Skin of body (tissue), 2 donors: ENCODE results near the gene GDAP2. TPM values are rescaled to one million over a fixed set of nuclear protein-coding genes. Genes with fewer than 3 reads are reported as not detected.
"Not testable (repeated sequence)": the region's sequence is repeated elsewhere in the genome, so short reads cannot be mapped to it uniquely, and the experiment has no call there.

Source experiments
- DNase-seq: peaks from one replicate; lab custom pipeline; 2025; lab: John Stamatoyannopoulos, UW
- total RNA-seq: library from RNA; depleted of rRNA; stranded (reverse); fragments of >200 nt; gene quantifications from one replicate; pipeline ENCODE4 v1.2.3, GENCODE V29; 2014

GDAP2 gene, protein sequence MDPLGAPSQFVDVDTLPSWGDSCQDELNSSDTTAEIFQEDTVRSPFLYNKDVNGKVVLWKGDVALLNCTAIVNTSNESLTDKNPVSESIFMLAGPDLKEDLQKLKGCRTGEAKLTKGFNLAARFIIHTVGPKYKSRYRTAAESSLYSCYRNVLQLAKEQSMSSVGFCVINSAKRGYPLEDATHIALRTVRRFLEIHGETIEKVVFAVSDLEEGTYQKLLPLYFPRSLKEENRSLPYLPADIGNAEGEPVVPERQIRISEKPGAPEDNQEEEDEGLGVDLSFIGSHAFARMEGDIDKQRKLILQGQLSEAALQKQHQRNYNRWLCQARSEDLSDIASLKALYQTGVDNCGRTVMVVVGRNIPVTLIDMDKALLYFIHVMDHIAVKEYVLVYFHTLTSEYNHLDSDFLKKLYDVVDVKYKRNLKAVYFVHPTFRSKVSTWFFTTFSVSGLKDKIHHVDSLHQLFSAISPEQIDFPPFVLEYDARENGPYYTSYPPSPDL
- total RNA-seq: 22.2 TPM

DNA sequence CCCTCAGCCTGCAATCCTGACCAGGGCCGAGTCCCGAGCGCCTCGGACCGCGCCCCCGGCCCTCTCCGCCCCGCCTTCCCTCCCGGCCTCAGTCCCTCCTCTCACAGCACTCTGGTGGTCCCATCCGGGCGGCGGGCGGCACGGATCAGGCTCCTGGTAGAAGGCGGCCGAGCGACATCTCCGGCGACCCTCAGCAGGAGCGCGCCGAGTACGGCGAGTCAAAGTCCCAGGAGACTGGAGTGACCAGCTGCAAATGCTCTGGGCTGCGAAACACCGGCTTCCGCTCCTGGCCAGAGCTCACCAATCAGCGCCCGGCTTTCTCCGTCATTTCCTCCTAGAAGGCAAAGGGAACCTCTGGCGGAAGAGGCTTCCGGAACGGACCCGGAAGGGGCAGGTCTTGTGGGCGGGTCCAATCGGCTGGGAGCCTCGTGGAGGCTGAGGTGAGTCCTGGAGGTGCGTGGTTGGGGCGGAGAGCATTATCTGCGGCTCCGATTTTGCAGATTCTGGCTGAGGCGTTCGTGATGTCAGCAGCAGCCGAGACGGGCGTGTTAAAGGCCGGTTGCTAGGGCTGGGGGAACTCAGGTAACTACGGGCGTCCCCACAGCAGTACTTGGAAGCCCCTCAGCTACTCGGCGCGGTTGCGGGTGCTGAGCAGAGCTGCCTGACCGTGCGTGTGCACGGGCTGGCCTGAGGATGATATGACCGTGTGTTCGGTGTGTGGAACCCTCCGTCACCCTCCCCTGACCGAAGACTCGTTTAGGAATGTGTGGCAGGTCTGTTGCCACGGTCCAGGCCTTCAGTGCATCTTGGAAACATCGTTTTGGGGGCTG is at the start of gene GDAP2, which contains the start of gene WDR3:
TSS of gene GDAP2 (minus strand) at position 279 of the 830 bp plus-strand sequence. CDS start 9,264 bp downstream, outside the sequence.
TSS of gene WDR3 (plus strand) at position 397 of the 830 bp plus-strand sequence. CDS start 3,581 bp downstream, outside the sequence.
- peak; percentile 97 for DNase-seq

DNA sequence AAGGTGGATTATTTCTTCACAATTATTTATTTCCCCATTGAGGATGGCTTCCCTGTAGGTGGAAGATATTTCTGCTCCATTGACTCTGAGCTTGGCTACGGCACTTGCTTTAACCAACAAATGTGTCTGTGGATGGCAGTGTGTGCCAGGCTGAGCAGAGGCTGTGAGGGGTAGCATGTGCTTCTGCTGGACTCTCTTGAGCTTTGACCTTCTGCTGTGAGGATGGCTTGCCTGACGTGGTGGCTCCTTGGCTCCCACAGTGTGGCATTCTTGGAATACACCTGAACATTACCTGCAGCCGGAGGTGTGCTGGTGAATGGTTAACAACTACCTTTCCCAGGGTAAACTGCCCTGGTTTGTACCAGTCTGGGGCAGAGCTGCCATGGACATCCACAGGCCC is 47.0 kb upstream of the GDAP2 start:
- DNase-seq: no peak

GRCh38 chr1:117971777-117972176 is 42.4 kb upstream of the GDAP2 start:
- no peak for DNase-seq

GRCh38 chr1:117970252-117970651 is 40.8 kb upstream of the GDAP2 start:
- DNase-seq: no peak

DNA sequence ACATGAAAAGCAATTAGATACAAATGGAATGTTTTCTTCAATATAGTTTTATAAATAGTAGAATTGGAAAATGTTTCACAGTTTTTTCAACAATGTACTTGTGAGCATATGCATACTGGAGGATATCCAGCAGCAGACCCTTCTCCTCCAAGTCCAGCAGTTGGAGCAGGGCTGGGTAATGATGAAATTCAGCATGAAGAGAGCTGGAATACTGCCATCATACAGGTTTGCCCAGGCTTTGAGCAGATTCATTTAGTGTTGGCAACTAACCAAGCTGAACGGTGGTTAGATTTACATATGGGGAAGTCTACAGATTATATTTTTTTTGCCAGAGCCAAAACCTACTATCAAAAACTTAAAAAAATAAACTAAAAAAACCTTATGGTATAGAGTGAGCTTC is 38.5 kb upstream of the GDAP2 start:
- no peak for DNase-seq

DNA sequence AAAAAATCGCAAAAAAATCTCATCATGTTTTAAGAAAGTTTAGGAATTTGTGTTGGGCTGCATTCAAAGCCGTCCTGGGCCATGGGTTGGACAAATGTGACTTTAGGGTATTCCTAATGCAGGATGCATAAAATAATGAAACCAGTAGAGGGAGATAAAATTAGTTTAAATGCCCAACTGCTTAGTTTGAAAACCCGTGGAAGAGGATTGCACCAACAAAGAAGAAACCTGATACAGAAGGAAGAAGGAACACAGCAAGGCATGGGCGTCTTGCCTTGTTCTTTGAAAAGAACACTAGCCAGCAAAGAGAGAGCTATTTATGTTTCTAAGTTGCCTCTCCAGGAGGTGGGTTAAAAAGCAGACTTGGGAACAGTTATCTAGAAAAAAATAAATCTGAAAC is 38.1 kb upstream of the GDAP2 start:
- DNase-seq: peak; percentile 25

DNA sequence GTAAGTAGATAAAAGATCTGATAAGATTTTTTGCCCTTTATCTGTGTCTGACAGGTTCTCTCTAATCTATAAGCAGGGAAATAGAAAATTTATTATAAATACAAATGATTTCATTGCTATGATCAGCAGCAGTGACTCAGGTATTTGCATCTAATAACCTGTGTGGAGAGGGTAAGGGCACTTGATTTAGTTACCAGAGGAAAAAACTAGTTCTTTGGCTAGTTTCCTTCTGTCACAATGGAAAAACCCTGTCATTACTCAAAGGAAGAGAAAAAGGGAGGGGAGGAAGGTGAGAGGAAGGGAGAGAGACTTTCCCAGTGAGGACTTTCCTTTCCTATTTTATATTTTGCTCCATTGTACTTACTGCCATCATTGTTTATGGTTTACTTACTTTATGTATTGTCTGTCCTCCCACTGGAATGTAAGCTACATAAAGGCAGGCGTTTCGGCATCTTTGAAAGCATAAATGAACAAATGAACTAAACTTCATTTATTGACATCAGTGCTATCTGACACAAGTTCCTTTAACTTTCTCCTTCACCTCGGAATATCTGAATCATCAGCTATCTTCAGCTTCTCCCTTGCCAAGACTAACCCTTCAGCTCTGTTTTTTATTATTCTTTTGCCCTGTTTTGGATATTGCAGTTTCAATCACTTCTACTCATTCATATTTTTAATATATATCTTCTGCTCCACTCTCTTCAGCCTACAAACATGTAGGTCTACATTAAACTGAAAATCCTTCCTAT is 35.0 kb upstream of the GDAP2 start:
- DNase-seq: no peak

GRCh38 chr1:117959364-117959763 is 29.9 kb upstream of the GDAP2 start:
- peak; percentile 4 for DNase-seq

- no peak for DNase-seq
Observed at GRCh38 chr1:117952386-117952785, 23.0 kb upstream of the GDAP2 start.

DNA sequence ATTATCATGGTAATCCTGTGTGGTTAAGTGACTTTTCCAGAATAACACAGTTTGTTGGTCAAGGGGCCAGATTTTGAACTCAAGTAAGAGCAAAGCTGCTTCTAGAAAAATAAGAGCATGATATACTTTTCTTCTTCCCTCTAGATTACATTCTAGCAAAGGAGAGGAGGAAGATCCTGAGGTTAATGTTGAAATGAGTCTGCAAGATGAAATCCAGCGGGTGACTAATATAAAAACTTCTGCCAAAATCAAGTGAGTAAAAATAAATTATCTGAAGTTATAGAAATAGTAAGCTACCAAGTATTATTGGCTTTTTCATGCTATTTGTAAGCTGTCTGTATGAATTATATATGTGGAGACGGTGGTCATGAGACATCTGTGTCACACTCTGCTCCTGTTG is 12.9 kb upstream of the GDAP2 start:
- DNase-seq: no peak

GRCh38 chr1:117933769-117934168 is 4.3 kb upstream of the GDAP2 start:
- no peak for DNase-seq

DNA sequence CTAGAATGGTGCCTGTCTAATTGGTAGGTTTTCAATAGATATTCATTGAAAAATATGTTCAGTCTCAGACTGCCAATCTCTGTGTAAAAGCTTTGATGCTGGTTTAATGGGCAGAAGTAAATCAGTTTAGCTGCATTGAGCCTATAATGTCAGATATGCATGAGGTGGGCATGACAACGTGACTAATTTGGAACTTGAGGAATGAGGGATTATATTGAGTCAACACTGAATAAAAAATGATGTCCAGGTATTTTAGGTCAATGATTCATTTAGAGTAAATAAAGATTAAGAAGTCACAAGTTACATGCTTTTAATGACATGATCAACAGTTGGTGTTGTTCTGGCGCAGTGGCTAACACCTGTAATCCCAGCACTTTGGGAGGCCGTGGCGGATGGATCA is 3.2 kb upstream of the GDAP2 start:
- no peak for DNase-seq

DNA sequence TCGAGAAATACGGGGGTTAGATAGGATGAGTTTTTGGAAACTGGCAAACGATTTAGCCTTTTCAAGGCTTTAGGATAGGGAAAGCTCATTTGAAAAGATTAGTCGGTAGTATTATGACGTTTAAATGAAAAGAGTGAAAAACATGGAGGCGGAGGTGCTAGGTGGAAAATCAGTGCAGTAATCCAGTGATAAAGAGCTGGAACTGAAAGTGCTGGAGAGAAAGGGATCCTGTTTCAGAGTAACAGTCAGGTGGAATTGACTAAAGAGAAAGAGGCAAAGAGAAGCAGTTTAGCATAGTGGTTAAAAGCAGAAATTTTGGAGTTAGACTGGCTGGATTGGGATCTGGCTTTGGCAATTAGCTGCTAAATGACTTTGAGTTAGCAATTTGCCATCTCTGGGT is 1.1 kb upstream of the GDAP2 start:
- DNase-seq: no peak

DNA sequence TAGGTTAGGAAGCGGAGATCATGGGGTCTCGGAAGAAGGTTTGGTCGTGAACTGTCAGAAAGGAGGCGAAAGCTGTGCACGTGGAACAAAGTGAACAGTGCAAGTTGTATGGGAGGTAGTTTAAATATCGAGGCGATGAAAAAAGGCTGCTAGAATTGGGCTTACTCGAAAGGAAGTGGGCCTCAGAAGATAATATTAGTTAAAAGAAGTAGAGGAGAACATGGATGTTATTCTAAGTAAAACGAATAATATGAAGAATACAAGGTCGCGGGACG is 689 bp upstream of the GDAP2 start:
- DNase-seq: no peak

DNA sequence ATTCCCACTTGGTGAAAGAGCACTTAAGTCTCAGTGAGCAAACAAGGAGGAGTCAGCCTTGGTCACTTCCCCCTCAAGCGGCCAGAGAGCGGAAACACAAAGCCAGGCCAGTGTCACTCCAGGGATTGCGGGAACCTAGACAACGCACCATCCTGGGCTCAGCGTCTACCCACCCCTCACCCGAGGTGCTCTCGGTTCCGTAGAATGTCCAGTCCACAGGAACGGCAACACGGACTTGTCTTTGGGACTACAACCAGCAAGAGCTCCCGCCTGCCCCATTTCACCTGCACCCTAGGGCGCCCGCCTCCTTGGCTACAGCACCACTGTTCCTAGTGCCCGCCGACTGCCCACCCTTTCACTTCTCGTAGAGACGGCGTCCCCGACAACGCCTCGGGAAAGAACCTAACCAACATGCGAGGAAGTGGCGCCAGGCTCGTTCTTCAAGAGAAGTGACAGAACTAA is 509 bp downstream of the GDAP2 start:
- DNase-seq: peak; percentile 29

DNA sequence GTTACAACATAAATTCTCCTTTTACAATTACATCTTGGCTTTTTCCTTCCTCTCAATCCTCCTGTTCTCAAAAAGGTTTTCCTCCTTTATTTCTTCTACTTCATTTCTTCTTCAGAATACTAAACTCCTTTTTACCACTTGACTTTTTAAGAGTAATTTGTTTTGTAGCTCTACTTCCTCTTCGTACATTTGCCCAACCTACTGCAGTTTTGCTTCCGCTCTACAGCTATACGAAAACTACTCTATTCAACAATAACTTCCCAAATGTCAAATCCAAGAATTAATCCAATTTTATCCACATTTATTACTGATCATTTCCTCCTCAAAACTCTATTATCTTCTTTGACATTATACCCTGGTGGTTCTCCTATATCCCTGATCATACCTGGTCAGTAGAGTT is 3.4 kb downstream of the GDAP2 start:
- DNase-seq: no peak

DNA sequence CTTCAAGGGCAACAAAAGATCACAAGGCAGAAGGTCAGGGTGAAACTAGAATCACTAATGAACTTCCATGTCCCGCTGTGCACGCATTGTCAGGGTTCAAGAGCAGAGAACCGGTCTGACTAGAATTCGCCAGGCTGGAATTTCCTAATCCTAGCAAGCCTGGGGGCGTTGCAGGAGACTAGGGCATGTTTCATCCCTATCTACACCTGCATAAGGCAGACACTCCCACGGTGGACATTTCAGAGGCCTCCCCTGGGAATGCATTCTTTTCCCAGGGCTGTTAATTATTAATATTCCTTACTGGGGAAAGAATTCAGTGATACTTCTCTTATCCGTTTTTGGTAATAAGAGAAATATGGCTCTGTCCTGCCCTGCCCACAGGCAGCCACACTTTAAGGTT is 6.7 kb downstream of the GDAP2 start:
- DNase-seq: not testable (repeated sequence)

GRCh38 chr1:117921991-117922390 is 7.4 kb downstream of the GDAP2 start:
- DNase-seq: no peak

GRCh38 chr1:117919376-117919775 is 10.0 kb downstream of the GDAP2 start:
- DNase-seq: no peak

GRCh38 chr1:117911051-117911450 is 18.4 kb downstream of the GDAP2 start:
- peak; percentile 3 for DNase-seq

DNA sequence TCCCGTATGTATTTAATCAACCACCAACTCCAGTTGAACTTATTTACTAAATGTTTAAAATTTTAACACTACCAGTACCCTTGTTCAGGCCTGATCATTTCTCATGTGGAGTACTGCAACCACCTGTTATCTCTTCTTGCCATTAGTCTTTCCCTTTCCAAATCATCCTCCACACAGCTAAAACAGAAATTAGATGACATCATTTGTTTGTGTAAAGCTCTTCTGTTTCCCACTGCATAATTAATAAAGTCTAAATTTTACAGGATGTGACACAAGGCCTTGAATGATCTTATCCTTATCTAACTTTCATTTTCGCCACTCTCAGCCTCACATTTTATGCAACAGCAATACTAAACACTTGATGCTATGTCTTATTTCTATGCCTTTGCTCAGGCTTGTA is 24.4 kb downstream of the GDAP2 start:
- DNase-seq: no peak

GRCh38 chr1:117904485-117904884 is 24.9 kb downstream of the GDAP2 start:
- DNase-seq: no peak
